Panc1 (cell line): ENCODE measurements around the gene TMEM240. TPM values are rescaled to one million over a fixed set of nuclear protein-coding genes. Genes with fewer than 3 reads are reported as not detected.

Experiments used
- ATAC-seq: fragments of 200-7000 bp; cut with Tn5 transposase; 2 replicates; pipeline ENCODE4 v1.9.1; 2020; ENCODE audit warnings: mild to moderate bottlenecking, moderate library complexity
- BruUV-seq: library from RNA; stranded (reverse); fragments of 400-500 nt; replicated peaks from 2 replicates; lab custom pipeline; 2021; lab: Mats Ljungman, UMichigan
- CTCF ChIA-PET: fragments of 300-600 bp; sonication (Branson Sonifier 250); formaldehyde crosslinking; loops from one replicate; lab custom pipeline; 2022; ENCODE audit warnings: antibody characterized with exemption; lab: Charles Lee
- POLR2A ChIA-PET: fragments of 300-600 bp; sonication (Branson Sonifier 250); formaldehyde crosslinking; loops from one replicate; lab custom pipeline; 2022; ENCODE audit warnings: antibody characterized with exemption; lab: Charles Lee
- DNase-seq: peaks from one replicate; pipeline ENCODE4 v3.0.0-alpha.2; 2010; ENCODE audit warnings: low read depth, low spot score
- H3K27ac ChIP-seq: 2 replicates; pipeline ENCODE4 v1.5.1; 2011; ENCODE audit warnings: mild to moderate bottlenecking, low read length, inconsistent platforms
- H3K27me3 ChIP-seq: fragments of 200-500 bp; sonication (Bioruptor generic); 2 replicates; pipeline ENCODE4 v1.6.0; 2014; ENCODE audit warnings: low read length, inconsistent platforms; ENCODE audit not compliant: control insufficient read depth, insufficient read depth
- H3K36me3 ChIP-seq: fragments of 200-500 bp; sonication (Bioruptor generic); 2 replicates; pipeline ENCODE4 v1.5.1; 2014; ENCODE audit warnings: inconsistent platforms, mild to moderate bottlenecking, low read length, moderate library complexity; ENCODE audit not compliant: control insufficient read depth, insufficient read depth
- H3K4me1 ChIP-seq: 2 replicates; pipeline ENCODE4 v1.5.1; 2011; ENCODE audit warnings: inconsistent platforms, mild to moderate bottlenecking, low read length, moderate library complexity; ENCODE audit not compliant: control insufficient read depth, insufficient read depth
- H3K4me3 ChIP-seq, 2 experiments: 2 replicates each; pipeline ENCODE4 v1.5.1; 2011 to 2012; ENCODE audit warnings: low read depth in 2 of 2, low read length in 2 of 2, mild to moderate bottlenecking in 2 of 2, inconsistent platforms in 1 of 2, moderate library complexity in 1 of 2
- H3K9me3 ChIP-seq: fragments of 200-500 bp; sonication (Bioruptor generic); 2 replicates; pipeline ENCODE4 v1.5.1; 2014; ENCODE audit warnings: low read depth, mild to moderate bottlenecking, inconsistent platforms, low read length, moderate library complexity; ENCODE audit not compliant: control insufficient read depth, insufficient read depth
- CTCF ChIP-seq: fragments of 450-650 bp; IDR thresholded peaks from 2 replicates; pipeline ENCODE4 v1.5.1; 2017; ENCODE audit warnings: mild to moderate bottlenecking
- POLR2AphosphoS5 ChIP-seq: IDR thresholded peaks from 2 replicates; pipeline ENCODE4 v1.6.1; 2012; ENCODE audit warnings: mild to moderate bottlenecking, low read depth, low read length, moderate library complexity
- SIN3A ChIP-seq: IDR thresholded peaks from 2 replicates; pipeline ENCODE4 v1.6.1; 2012; ENCODE audit warnings: low read depth, mild to moderate bottlenecking, low read length, moderate library complexity, borderline replicate concordance; ENCODE audit not compliant: insufficient read depth
- TCF7L2 ChIP-seq: IDR thresholded peaks from 2 replicates; pipeline ENCODE4 v1.6.1; 2011; ENCODE audit warnings: mild to moderate bottlenecking, low read depth, low read length, inconsistent platforms
- in situ Hi-C: cut with HindIII; loops from 2 replicates; pipeline ENCODE4 v1.10.0; 2016; ENCODE audit warnings: low sequenced_read_pairs, low pct_unique_long_range_greater_than_20kb
- intact Hi-C: fragments of 100-400 bp; cut with micrococcal nuclease; formaldehyde crosslinking; loops from one replicate; pipeline ENCODE4 v1.10.0; 2022; ENCODE audit not compliant: unreplicated experiment
- total RNA-seq: library from RNA; stranded (reverse); gene quantifications from one replicate; pipeline ENCODE4 v1.2.1, GENCODE V29; 2021; ENCODE audit not compliant: unreplicated experiment
- TF ChIP-seq, protein P1 (sequence below), 2 experiments: IDR thresholded peaks; 2 replicates each; pipeline ENCODE4 v1.6.1; 2011 to 2012; ENCODE audit warnings: low read depth in 2 of 2, control low read depth in 1 of 2, low read length in 1 of 2, mild to moderate bottlenecking in 1 of 2, moderate library complexity in 1 of 2; ENCODE audit not compliant: insufficient read depth in 1 of 2

The TMEM240 gene
- total RNA-seq, 1 experiment from 2014 or later, result 4.1 TPM

DNA sequence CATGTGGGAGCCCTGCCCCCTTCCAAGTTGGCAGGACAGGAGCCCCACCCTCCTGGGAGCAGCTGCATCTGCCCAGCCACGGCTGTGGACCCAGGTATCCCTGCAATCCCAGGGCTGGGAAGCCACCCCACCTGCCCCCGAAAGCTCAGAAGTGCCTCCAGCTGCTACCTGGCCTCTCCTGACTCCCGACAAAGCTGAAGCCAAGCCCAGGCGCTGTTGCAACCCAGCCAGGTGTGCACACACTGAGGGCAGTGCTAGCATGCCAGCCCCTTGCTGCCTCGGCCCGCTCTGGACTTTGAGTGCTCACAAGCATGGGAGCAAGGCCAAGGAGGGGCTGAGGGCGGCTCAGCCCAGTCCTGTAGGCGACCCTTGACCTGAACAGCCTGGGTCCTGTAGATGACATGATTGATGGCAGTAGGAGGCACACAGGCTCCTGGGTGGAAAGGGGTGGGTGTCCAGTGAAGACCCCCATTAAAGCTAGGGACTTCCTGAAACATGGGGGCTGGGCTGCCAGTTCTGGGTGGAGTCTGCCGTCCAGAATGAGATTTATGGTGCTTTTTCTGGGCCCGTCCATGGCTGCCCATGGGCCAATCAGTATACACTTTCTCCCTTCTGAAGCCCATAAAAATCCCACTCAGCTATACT, 37.1 kb upstream of the TMEM240 start:
- ChIA-PET POLR2A (no interaction called here), CTCF (interaction anchor here (0.5 kb wide), 1 partner anchor 291 kb away, joined by 5 read pairs; no protein-coding TSS in a partner anchor)
- no peaks in the 10 kb centered on the region for H3K27me3 ChIP-seq
- no peak for TF ChIP-seq SIN3A
- TF ChIP-seq CTCF, result no peak
- no peak for TF ChIP-seq TCF7L2
- no peak for TF ChIP-seq POLR2AphosphoS5
- intact Hi-C loops, result no loop called here
- in situ Hi-C loops, result no loop called here
- no TSS peak for BruUV-seq
- ATAC-seq (no peak), DNase-seq (no peak)
- H3K36me3 ChIP-seq, result peaks cover 2% of the 10 kb centered on the region; the same call in 1 of the 2 replicates
- H3K9me3 ChIP-seq, result no peaks in the 10 kb centered on the region
- H3K4me3 ChIP-seq, result no peak overlapping the region
- H3K27ac ChIP-seq, result no peak overlapping the region
- 0 out of 2 replicates have a peak, but pooled peaks cover 2% of the 10 kb centered on the region for H3K4me1 ChIP-seq

GRCh38 chr1:1574721-1575537, 34.5 kb upstream of the TMEM240 start, which contains the start of gene SSU72:
SSU72 (minus strand) TSS chr1:1574863; CDS start chr1:1574557, 306 bp downstream.
- ChIA-PET CTCF (no interaction called here), POLR2A (interaction anchor here (1.3 kb wide), 1 partner anchor 22 kb away, joined by 4 read pairs; no protein-coding TSS in a partner anchor)
- in situ Hi-C loops (no loop called here), intact Hi-C loops (no loop called here)
- DNase-seq, result peak; percentile 50
- peak; percentile 93 for ATAC-seq
- H3K4me1 ChIP-seq, result peaks cover 6% of the 10 kb centered on the region
- H3K4me3 ChIP-seq, result peak within 1 kb of the TSS; percentile 96 to 98
- no peaks in the 10 kb centered on the region for H3K9me3 ChIP-seq
- H3K36me3 ChIP-seq, result peaks cover 6% of the 10 kb centered on the region; the same call in 1 of the 2 replicates
- H3K27ac ChIP-seq, result peak within 1 kb of the TSS; percentile 97
- TF ChIP-seq TCF7L2 (peak; percentile 83), POLR2AphosphoS5 (peak; percentile 91), SIN3A (peak; percentile 79; the same call in 1 of the 2 replicates), CTCF (no peak)
- TF ChIP-seq, protein P1, sequence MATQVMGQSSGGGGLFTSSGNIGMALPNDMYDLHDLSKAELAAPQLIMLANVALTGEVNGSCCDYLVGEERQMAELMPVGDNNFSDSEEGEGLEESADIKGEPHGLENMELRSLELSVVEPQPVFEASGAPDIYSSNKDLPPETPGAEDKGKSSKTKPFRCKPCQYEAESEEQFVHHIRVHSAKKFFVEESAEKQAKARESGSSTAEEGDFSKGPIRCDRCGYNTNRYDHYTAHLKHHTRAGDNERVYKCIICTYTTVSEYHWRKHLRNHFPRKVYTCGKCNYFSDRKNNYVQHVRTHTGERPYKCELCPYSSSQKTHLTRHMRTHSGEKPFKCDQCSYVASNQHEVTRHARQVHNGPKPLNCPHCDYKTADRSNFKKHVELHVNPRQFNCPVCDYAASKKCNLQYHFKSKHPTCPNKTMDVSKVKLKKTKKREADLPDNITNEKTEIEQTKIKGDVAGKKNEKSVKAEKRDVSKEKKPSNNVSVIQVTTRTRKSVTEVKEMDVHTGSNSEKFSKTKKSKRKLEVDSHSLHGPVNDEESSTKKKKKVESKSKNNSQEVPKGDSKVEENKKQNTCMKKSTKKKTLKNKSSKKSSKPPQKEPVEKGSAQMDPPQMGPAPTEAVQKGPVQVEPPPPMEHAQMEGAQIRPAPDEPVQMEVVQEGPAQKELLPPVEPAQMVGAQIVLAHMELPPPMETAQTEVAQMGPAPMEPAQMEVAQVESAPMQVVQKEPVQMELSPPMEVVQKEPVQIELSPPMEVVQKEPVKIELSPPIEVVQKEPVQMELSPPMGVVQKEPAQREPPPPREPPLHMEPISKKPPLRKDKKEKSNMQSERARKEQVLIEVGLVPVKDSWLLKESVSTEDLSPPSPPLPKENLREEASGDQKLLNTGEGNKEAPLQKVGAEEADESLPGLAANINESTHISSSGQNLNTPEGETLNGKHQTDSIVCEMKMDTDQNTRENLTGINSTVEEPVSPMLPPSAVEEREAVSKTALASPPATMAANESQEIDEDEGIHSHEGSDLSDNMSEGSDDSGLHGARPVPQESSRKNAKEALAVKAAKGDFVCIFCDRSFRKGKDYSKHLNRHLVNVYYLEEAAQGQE (IDR thresholded peaks at IDR 0.05; ENCODE audit: insufficient read depth in 1 of 2, low read depth in 2 of 2, low read length in 1 of 2), result peak in 1 of 2 experiments; percentile 60; a peak in 1 of 4 replicates
- BruUV-seq, result TSS peak; percentile 97
- no peaks in the 10 kb centered on the region for H3K27me3 ChIP-seq
